CD8-positive, alpha-beta memory T cell (primary cell): ENCODE results near the gene TEX36. TPM values are rescaled to one million over a fixed set of nuclear protein-coding genes. Genes with fewer than 3 reads are reported as not detected.

Experiments
- CTCF ChIA-PET: fragments of 350-600 bp; sonication (Branson Sonifier 250); formaldehyde crosslinking; loops from one replicate; lab custom pipeline; 2021; ENCODE audit warnings: antibody characterized with exemption; lab: Charles Lee
- POLR2A ChIA-PET: fragments of 350-600 bp; sonication (Branson Sonifier 250); formaldehyde crosslinking; loops from one replicate; lab custom pipeline; 2021; ENCODE audit warnings: antibody characterized with exemption; lab: Charles Lee
- DNase-seq, 5 donors: peaks; one replicate each; pipeline versions ENCODE4 v3.0.0 to v3.0.0-alpha.2; 2020 to 2022; ENCODE audit warnings: mixed read lengths in 1 of 5
- H3K27ac ChIP-seq: one replicate; pipeline ENCODE4 v1.7.0; 2013; ENCODE audit warnings: low read depth, mild to moderate bottlenecking, low read length, moderate library complexity
- H3K27me3 ChIP-seq: 2 replicates; pipeline ENCODE4 v1.7.0; 2013; ENCODE audit warnings: low read length, mild to moderate bottlenecking; ENCODE audit not compliant: insufficient read depth, poor library complexity, severe bottlenecking
- H3K36me3 ChIP-seq: 2 replicates; pipeline ENCODE4 v1.7.0; 2013; ENCODE audit warnings: mild to moderate bottlenecking, low read length, moderate library complexity; ENCODE audit not compliant: insufficient read depth
- H3K4me1 ChIP-seq: 2 replicates; pipeline ENCODE4 v1.7.0; 2013; ENCODE audit warnings: mild to moderate bottlenecking, low read length, moderate library complexity; ENCODE audit not compliant: insufficient read depth
- H3K4me3 ChIP-seq: 2 replicates; pipeline ENCODE4 v1.7.0; 2013; ENCODE audit warnings: mild to moderate bottlenecking, low read length
- H3K9me3 ChIP-seq: 2 replicates; pipeline ENCODE4 v1.7.0; 2013; ENCODE audit warnings: mild to moderate bottlenecking, low read length
- H3K27ac Mint-ChIP-seq, 8 donors: one replicate each; pipeline ENCODE4 v1.8.0; 2020 to 2021; ENCODE audit warnings: mixed read lengths in 8 of 8, mild to moderate bottlenecking in 6 of 8, inconsistent platforms in 3 of 8, moderate library complexity in 3 of 8
- H3K27me3 Mint-ChIP-seq, 2 donors: one replicate each; pipeline ENCODE4 v1.8.0; 2020 to 2021; ENCODE audit warnings: mixed read lengths in 2 of 2, mild to moderate bottlenecking in 1 of 2, moderate library complexity in 1 of 2
- H3K36me3 Mint-ChIP-seq, 3 donors: one replicate each; pipeline ENCODE4 v1.8.0; 2020 to 2021; ENCODE audit warnings: mixed read lengths in 3 of 3, inconsistent platforms in 1 of 3, mild to moderate bottlenecking in 1 of 3
- H3K4me1 Mint-ChIP-seq, 3 donors: one replicate each; pipeline ENCODE4 v1.8.0; 2020 to 2021; ENCODE audit warnings: mixed read lengths in 3 of 3, inconsistent platforms in 1 of 3, mild to moderate bottlenecking in 1 of 3
- H3K4me3 Mint-ChIP-seq, 7 donors: one replicate each; pipeline ENCODE4 v1.8.0; 2020 to 2021; ENCODE audit warnings: mixed read lengths in 7 of 7, mild to moderate bottlenecking in 6 of 7, moderate library complexity in 4 of 7, inconsistent platforms in 2 of 7
- H3K9me3 Mint-ChIP-seq, 5 donors: one replicate each; pipeline ENCODE4 v1.8.0; 2020 to 2022; ENCODE audit warnings: mixed read lengths in 5 of 5, mild to moderate bottlenecking in 3 of 5, moderate library complexity in 2 of 5, inconsistent platforms in 1 of 5
- polyA plus RNA-seq: library from polyadenylated mRNA; unstranded; fragments of 300-500 nt; fragmentation: Illumina TruSeq; gene quantifications from one replicate; pipeline ENCODE4 v1.2.3, GENCODE V29; 2021
- total RNA-seq, 2 experiments: library from RNA; stranded (reverse); gene quantifications; one replicate each; pipeline ENCODE4 v1.2.3, GENCODE V29; 2021

Gene TEX36
- total and polyA plus RNA-seq, 3 experiments from 2014 or later, result not detected

DNA sequence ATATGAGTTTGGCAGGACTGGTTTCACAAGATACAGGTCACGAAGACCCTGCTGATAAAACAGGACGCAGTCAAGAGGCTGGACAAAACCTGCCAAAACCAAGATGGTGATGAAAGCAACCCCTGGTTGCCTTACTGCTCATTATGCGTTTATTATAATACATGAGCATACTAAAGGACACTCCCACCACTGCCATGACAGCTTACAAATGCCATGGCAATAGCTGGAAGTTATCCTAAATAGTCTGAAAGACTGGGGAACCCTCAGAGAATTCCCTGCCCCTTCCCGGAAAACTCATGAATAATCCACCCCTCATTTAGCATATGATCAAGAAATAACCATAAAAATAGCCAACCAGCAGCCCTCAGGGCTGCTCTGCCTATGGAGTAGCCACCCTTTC, 73.1 kb downstream of the TEX36 start:
- no peaks in the 10 kb centered on the region for H3K36me3 ChIP-seq
- H3K4me3 Mint-ChIP-seq, result no peak overlapping the region
- H3K27me3 ChIP-seq, result no peaks in the 10 kb centered on the region
- DNase-seq, result no peak
- no peak overlapping the region for H3K27ac ChIP-seq
- no peaks in the 10 kb centered on the region for H3K4me1 Mint-ChIP-seq
- peak overlapping the region in 1 of 8 donors; percentile 14 for H3K27ac Mint-ChIP-seq
- peaks cover 3 to 5% of the 10 kb centered on the region in 2 donors for H3K27me3 Mint-ChIP-seq
- H3K4me3 ChIP-seq, result no peak overlapping the region
- peaks cover 0 to 2% (median 0%) of the 10 kb centered on the region in 5 donors for H3K9me3 Mint-ChIP-seq
- H3K9me3 ChIP-seq, result no peaks in the 10 kb centered on the region
- no peaks in the 10 kb centered on the region for H3K36me3 Mint-ChIP-seq
- POLR2A ChIA-PET, result no interaction called here
- no peaks in the 10 kb centered on the region for H3K4me1 ChIP-seq
- CTCF ChIA-PET, result no interaction called here

DNA sequence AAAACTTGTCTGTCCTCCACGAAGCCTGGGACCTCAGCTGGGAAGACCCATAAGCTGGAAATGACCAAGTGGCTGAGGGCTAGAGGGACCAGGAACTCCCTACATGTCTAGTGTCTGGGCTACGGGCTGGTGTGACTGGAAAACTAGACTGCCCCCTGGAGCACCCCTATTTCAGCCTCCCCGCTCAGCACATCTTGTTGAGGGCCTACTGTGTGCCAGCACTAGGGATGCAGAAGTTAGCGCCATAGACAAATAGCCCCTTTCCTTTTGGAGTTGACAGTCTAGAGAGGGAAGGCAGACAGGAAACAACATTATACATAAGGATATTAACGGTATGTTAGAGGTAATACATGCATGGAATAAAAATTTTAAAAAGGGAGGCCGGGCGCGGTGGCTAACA, 74.5 kb downstream of the TEX36 start:
- Histone ChIP-seq H3K4me3 (no peak overlapping the region), H3K27ac (no peak overlapping the region), H3K36me3 (no peaks in the 10 kb centered on the region), H3K27me3 (no peaks in the 10 kb centered on the region), H3K9me3 (no peaks in the 10 kb centered on the region), H3K4me1 (no peaks in the 10 kb centered on the region)
- Mint-ChIP-seq H3K27me3 (peaks cover 3 to 11% of the 10 kb centered on the region in 2 donors), H3K4me3 (no peak overlapping the region), H3K27ac (no peak overlapping the region), H3K9me3 (peaks cover 0 to 2% (median 0%) of the 10 kb centered on the region in 5 donors), H3K36me3 (no peaks in the 10 kb centered on the region), H3K4me1 (no peaks in the 10 kb centered on the region)
- POLR2A ChIA-PET, result no interaction called here
- no peak for DNase-seq
- CTCF ChIA-PET, result no interaction called here

GRCh38 chr10:125607689-125608290, 75.2 kb downstream of the TEX36 start:
- H3K36me3 Mint-ChIP-seq, result no peaks in the 10 kb centered on the region
- ChIA-PET CTCF (no interaction called here), POLR2A (no interaction called here)

GRCh38 chr10:125606414-125607010, 76.5 kb downstream of the TEX36 start:
- Histone ChIP-seq H3K4me3 (no peak overlapping the region), H3K27ac (no peak overlapping the region), H3K4me1 (no peaks in the 10 kb centered on the region), H3K36me3 (no peaks in the 10 kb centered on the region), H3K27me3 (no peaks in the 10 kb centered on the region), H3K9me3 (no peaks in the 10 kb centered on the region)
- H3K27ac Mint-ChIP-seq, result no peak overlapping the region
- ChIA-PET POLR2A (no interaction called here), CTCF (no interaction called here)
- no peaks in the 10 kb centered on the region for H3K4me1 Mint-ChIP-seq
- peaks cover 0 to 2% (median 0%) of the 10 kb centered on the region in 5 donors for H3K9me3 Mint-ChIP-seq
- H3K36me3 Mint-ChIP-seq, result no peaks in the 10 kb centered on the region
- H3K27me3 Mint-ChIP-seq, result peaks cover 3 to 14% of the 10 kb centered on the region in 2 donors
- no peak for DNase-seq
- H3K4me3 Mint-ChIP-seq, result no peak overlapping the region

More at GRCh38 chr10:125607689-125608290, 75.2 kb downstream of the TEX36 start:
- H3K27ac ChIP-seq, result no peak overlapping the region
- H3K27ac Mint-ChIP-seq, result no peak overlapping the region
- no peaks in the 10 kb centered on the region for H3K27me3 ChIP-seq
- peaks cover 3 to 11% of the 10 kb centered on the region in 2 donors for H3K27me3 Mint-ChIP-seq
- no peak overlapping the region for H3K4me3 Mint-ChIP-seq
- H3K4me1 Mint-ChIP-seq, result no peaks in the 10 kb centered on the region
- DNase-seq, result no peak
- peaks cover 0 to 2% (median 0%) of the 10 kb centered on the region in 5 donors for H3K9me3 Mint-ChIP-seq
- H3K9me3 ChIP-seq, result no peaks in the 10 kb centered on the region
- no peaks in the 10 kb centered on the region for H3K4me1 ChIP-seq
- no peak overlapping the region for H3K4me3 ChIP-seq
- H3K36me3 ChIP-seq, result no peaks in the 10 kb centered on the region

Other genes with a start within 250 kb of the TEX36 start
- gene EDRF1, start 36.5 kb upstream of the TEX36 start, total RNA-seq, result 10 to 100 TPM; 32.5 to 33.5 TPM
- 13.1 TPM for gene EDRF1, start 36.5 kb upstream of the TEX36 start, polyA plus RNA-seq
- gene MMP21, start 92.7 kb upstream of the TEX36 start, total RNA-seq, result under 1 TPM in 1 of 2 experiments, not detected in 1; 0.11 TPM
- gene MMP21, start 92.7 kb upstream of the TEX36 start, polyA plus RNA-seq, result not detected
- gene UROS, start 140.1 kb upstream of the TEX36 start, total RNA-seq, result 10 to 100 TPM; 43.4 to 47.2 TPM
- 57.3 TPM for gene UROS, start 140.1 kb upstream of the TEX36 start, polyA plus RNA-seq
- 100 to 1,000 TPM; 129 to 130 TPM for gene BCCIP, start 140.4 kb upstream of the TEX36 start, total RNA-seq
- 84.4 TPM for gene BCCIP, start 140.4 kb upstream of the TEX36 start, polyA plus RNA-seq
- 10 to 100 TPM; 10.7 to 11.0 TPM for gene DHX32, start 198.1 kb upstream of the TEX36 start, total RNA-seq
- gene DHX32, start 198.1 kb upstream of the TEX36 start, polyA plus RNA-seq, result 8.4 TPM
- under 1 TPM; 0.44 to 0.66 TPM for gene FANK1, start 213.4 kb upstream of the TEX36 start, total RNA-seq
- not detected for gene FANK1, start 213.4 kb upstream of the TEX36 start, polyA plus RNA-seq